ENCODE measurements around the gene CTU1.

DNA sequence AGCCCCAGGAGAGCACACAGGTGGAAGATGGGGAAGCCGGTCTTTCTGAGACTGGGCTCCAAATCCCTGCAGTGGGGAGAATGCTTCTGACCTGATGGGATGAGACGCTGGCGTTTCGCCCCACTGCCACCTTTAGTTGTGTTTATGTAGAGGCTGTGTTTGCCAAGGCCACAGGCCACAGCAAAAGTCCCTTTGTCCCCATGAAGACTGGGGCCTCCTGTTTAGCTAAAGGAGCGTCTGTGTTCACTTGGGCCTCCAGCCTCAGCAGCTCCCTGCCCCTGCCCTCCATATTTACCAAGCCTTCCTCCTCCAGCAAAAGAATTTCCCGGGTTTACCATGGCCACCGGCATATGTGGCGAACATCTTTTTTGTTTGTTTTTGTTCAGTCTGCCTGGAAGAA is 15.1 kb downstream of the CTU1 start:
- TF ChIP-seq EZH2 (IDR thresholded peaks at IDR 0.05; ENCODE audit: insufficient read depth, poor library complexity, severe bottlenecking) (no peak), EZH2phosphoT487 (IDR thresholded peaks at IDR 0.05; ENCODE audit: insufficient read depth, low read depth) (no peak)

Measured in GM23248 (cell line).